HG02759 (cell line): ENCODE results near the gene DPYSL4.
A peak's percentile ranks its signal among the peaks of the same experiment; 100 is the strongest.

Experiments
- ATAC-seq: cut with Tn5 transposase; IDR thresholded peaks from one replicate; pipeline ENCODE4 v1.9.1; 2021; ENCODE audit warnings: mild to moderate bottlenecking, moderate library complexity; ENCODE audit not compliant: unreplicated experiment

DPYSL4 gene

DNA sequence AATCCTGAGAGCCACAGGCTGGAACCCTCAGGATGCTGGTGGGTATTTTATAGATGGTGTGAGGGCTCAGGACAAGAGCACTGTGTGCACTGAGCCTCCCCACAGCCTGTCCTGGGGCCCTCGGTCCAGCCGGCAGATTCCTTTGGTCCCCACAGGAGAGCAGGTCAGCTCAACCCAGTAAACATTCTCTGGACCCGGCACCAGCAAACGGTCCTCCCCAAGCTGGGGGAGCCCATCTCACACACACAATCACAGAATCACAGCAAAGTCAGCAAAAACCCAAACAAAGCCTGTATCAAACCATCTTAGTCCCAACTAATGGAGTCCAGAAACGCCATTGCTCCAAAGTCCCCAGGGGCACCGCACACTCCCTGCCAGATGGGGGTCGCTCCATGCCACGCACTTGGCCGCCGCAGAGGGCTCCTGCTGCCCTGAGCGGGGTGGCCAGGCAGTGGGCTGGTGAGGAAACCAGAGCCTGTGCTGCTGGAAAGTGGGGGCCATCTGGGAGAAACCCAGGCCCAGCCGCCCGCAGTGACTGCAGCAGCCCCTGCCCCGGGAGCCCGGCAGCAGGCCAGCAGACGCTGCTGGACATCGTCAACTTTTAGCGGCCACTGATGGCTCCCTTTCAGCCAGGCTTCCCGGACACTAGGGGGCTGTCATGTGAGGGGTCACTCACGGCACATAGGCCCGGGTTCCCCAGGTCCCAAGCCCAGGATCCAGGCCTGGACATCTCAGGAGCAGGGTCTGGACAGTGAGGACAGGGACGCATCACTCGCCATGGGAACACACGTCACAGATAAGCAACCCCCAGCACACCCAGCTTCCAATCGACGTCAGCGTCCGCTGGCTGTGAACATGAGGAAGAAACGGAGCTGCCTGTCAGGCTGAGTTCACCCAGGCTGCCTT lies 52.6 kb downstream of the DPYSL4 start:
- ATAC-seq, result no peak

DNA sequence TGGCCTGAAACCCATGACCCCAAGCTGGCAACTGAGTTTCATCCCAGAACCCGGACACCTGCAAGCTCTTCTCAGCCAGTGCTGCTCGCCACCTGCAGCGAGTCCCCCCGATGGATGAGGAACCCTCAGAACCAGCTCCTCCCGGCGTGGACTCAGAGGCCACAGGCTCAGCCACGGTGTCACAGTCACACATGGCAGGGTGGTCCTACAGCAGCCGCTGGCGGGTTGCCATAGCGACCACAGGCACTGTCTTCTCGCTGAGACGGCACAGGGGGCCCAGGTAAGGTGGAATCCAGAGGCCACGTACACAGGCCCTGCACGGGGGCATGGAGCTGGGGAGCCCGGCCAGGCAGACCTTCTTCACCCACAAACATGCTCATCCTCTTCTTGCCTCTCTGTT lies 53.4 kb downstream of the DPYSL4 start:
- ATAC-seq, result no peak

DNA sequence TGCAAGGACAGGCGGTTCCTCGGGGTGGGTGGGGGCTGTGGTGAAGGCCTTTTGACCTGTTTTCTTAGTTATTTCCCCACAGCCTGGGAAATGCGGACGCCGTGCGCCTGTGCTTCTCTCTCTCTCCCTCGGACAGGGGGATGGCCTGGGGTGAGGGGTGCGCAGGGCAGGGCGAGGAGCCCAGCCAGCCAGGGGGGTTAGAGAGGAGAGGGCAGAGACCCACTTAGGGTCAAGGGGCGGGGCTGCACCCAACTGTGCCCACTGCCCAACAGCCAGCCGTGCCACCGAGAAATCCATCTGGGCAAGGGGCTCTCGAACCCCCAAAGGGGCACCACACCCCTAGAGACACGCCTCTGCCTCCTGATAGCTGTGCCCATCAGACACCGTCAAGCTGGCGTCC lies 53.8 kb downstream of the DPYSL4 start:
- ATAC-seq, result no peak

DNA sequence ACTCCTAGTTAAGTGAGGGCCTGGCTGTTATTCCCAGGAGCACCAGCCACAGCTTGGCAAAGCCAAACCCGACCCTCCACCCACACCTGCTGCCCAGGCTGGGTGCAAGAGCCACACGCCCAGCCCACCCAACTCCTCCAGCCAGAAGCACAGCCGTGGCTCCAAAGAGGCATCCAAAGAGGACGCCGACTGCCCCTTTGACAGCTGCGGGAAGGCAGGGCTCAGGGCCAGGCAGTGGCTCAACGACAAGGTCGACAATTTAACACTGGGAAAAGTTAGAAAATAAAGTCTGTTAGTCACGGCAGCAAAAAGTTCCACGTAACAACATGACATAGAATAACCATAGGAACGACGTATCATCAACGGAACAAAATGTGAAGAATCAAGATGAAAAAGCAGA lies 54.3 kb downstream of the DPYSL4 start:
- no peak for ATAC-seq

DNA sequence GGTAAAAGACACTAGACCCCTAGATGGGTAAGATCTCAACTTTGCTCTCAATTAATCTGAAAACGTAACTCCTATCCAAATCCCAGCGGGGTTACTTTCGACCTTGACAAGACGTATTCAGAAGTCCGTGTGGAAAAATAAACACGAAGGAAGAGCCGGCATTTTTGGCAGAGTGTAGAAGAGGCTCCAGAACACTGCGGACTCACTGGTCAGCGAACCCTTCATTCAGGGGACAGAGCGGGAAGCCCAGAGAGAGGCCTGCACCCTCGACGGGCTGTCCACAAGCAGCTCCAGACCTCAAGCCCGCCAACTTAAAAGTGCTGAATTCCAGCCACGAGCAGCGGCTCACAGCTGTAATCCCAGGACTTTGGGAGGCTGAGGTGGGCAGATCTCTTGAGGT lies 54.7 kb downstream of the DPYSL4 start:
- no peak for ATAC-seq

DNA sequence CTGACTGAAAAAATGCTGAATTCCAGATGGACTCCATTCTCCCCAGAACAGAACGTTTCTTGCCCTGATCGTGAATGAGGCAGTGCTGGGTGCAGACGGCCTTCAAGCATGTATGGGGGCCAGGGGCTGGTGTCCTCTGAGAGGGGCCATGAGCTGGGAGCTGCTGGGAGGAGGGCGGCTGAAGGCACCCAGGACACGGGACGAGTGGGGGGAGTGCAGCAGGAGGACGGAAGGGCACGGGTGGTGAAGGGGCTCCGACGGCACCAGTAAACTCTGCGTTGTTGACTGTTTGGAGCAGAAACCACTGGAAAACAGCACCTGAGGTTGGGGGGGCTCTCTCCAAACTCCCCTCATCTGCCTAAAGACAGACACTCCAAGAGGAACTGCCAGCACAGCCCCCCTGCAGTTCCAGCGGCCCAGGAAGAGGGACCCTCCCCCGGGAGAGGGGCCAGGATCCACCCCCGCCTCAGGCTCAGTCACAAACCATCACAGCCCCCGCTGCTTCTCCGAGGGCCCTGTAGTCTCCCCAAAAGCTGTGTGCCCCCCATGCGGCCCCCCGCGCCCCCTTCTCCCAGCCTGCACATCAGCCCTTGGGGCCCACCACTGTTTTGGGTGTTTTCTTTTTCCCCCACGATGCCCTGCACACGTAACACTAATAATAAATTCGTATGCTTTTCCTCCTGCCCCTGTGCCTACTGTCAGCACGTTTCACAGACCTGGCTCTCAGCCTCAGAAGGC lies 55.5 kb downstream of the DPYSL4 start:
- ATAC-seq, result no peak

DNA sequence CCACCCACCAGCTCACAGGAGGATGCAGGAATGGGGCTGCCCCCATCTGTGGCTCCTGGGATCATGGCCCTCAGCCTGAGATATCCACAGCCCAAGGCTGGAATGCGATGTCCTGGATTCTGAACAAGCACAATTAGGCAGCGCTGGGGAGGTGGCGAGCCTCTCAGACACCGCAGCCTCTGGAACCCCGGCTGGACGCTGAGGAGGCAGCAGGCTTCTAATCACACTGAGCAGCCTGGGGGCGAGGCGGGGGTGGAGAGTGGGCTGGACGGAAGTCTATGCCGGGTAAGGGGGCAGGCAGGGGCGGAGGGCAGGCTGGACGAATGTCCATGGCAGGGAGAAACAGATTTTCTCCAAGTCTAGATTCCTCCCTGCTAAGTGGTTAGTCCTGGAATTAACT lies 56.4 kb downstream of the DPYSL4 start:
- no peak for ATAC-seq

DNA sequence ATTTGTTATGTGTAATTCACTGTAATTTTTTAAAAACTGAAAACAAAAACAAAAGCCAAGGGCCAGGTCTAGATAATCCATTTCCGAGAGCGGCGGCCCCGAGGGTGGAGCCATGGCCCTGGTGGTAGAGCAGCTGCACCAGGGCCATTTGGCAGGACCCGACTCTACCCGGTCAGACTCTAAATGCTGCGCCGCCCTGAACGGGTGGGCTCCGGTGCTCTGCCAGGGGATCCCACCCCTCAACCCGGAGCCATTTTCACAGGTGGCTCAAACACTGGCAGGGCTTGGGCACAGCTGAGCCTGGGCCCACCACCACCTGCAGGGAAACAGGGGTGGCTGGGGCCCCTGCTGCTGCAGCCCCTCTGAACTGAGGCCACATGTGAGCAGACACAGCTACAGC lies 56.9 kb downstream of the DPYSL4 start:
- no peak for ATAC-seq

DNA sequence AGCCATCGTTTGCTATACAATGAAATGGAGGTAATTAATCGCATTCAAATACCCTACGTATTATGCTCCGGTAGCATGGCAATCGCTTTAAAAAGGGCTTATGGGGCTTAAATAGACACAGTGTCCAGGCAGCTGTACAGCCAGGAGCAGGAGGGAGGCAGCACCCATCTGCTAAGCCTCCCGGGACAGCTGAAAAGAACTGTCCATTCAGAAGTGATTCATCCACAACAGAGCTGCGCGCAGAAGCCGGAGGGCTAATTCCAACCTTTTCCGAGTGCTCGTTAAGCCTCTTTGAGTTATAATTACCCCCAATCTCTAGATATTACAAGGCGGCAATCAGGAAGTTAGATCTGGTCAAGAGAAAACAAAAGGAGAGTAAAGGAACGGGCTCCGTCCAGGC lies 58.3 kb downstream of the DPYSL4 start:
- no peak for ATAC-seq

DNA sequence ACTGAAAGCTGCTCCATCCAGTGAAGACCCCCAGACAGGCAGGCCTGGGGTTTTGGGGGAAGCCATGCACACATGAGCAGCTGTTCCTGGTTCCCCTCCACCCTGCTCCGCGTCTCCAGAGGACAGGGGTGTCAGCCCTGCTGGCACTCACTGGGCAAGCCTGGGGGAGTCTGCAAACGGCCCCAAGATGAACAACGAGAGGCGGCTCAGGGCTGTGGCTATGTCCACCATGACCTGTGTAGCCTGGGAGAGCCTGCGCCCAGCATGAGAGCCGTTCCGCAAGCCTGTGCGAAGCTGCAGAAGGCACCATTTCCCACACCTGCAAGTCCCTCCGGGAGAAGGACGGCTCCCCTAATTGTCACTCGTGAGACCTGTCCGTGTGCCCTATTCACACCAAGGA lies 59.5 kb downstream of the DPYSL4 start:
- no peak for ATAC-seq

DNA sequence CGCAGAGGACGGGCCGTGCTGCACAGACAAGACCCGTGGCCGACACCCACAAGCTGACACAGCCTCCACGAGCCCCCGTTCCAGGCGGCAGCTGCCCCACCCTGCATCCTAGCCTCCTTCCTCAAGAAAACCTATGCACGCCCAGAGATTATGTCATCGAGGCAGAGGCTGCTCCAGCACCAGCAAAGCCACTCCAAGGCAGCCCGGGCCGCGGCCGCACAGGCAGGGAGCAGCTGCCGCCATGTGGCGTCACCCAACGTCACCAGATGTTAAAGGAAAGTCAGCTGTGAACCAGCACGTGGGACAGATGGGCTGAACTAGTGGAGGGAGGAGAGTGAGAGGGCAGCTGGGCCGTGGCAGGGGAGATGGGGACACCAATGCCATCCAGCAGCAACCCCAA lies 61.2 kb downstream of the DPYSL4 start:
- ATAC-seq, result no peak

DNA sequence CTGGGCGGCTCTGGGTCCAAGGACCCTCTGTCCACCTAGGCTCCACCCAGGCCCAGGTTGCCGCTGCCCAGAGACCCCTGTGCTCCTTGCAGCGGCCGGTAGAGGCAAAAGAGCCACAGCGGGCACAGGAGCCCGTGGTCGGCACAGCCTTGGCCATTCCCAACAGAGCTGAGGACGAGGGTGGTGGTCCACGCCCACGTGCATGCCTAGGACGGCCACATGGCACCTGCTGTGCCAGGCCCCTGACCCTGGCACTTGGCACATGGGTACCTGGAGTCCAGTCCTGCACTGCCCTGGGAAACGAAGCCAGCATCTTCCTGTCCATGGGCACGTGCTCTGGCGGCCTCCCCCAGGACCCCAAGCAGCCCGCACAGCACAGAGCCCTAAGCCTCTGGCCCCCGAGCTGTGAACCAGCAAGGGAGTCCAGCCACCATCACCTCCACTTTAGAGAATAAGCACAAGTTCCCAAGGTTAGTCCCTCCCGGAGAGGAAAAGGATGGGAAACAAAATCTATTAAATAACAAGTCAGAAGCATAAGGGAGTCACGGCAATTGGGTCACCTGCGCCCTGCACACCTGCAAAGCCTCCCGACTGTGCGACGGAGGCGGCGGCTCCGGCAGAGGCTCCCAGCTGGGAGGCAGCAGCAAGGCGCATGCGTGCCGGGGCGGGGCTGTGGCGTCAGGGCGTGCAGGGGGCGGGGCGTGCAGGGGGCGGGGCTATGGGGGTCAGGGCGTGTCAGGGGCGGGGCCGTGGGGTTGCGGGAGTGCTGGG lies 61.9 kb downstream of the DPYSL4 start:
- peak; percentile 47 for ATAC-seq

DNA sequence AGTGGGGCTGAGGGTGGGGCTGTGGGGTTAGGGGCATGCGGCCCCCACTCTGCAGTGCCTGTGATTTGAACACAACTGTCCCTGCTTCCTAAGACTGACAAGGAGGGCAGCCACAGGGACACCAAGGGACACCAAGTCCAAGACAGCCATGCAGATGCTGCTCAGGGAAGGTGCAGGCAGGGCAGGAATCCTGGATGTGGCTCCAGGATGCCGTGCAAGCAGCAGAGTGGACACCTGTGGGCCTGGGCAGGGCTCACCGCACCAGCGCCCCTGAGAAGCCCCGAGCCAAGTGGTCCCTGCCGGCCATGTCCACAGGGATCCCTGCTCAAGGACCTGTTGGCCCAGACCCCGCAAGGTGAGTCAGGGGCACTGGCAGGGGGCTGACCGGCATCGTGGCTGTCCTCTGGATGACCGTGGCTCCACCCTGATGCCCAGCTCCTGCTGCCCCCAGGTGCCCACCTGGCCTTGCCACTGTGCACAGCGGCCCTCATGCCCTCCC lies 62.5 kb downstream of the DPYSL4 start:
- no peak for ATAC-seq

DNA sequence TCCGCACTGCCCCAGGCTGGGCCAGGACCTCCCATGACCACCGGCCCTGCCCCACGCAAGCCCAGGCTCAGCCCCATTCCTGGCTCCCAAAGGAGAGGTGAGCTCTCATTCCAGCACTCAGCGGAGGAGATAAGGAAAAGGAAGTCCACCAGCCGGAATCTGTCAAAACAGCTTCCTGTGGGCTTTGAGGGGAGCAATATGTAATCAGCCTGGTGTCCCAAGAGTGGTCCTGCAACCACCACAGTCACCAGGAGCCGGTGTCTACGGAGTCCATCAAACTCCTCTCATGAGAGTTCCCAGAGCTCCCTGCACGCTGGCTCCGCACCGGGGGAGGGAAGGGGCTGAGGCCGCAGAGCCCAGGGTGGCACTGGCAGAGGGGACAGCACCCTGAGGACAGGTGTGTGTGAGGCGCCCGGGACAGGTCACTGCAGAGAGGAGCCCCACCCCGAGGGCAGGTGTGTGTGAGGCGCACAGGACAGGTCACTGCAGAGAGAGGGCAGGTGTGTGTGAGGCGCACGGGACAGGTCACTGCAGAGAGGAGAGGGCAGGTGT lies 63.2 kb downstream of the DPYSL4 start:
- ATAC-seq, result no peak

DNA sequence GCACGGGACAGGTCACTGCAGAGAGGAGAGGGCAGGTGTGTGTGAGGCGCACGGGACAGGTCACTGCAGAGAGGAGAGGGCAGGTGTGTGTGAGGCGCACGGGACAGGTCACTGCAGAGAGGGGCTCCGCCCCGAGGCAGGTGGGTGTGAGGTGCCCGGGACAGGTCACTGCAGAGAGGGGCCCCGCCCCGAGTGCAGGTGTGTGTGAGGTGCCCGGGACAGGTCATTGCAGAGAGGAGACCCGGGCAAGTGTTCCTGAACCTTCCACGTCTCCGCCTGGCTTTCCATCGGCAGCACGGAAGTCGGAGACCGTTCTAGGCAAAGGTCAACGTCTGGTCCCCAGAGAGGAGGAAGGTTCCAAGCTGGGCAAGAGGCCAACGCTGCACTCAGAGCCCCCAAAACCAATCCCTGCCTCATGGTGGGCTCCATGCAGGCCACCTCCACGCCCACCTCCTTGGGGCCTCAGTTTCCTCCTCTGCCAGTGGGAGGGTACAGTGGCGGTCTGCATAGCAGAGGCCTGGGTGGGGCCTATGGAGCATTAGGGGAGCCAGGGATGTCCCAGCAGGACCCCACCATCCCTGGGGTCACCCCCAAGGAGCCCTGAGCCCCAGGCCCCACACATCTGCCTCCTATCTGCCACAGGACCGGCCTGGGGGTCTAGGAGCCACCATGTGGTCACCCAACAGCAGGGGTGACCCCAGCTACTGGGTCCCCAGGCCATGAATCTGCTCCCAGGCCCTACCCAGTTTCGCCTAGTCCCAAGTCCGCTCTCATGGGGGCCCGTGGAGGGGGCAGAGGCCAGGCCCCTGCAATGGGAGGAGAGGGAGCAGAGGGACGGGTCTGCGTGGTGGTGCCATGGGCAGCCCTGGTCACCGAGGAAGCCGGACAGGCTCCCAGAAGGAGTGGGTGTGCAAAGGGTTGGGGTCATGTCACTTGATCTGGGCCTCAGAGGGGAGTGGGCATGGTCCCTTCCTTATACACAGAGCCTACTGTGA lies 64.0 kb downstream of the DPYSL4 start:
- no peak for ATAC-seq

DNA sequence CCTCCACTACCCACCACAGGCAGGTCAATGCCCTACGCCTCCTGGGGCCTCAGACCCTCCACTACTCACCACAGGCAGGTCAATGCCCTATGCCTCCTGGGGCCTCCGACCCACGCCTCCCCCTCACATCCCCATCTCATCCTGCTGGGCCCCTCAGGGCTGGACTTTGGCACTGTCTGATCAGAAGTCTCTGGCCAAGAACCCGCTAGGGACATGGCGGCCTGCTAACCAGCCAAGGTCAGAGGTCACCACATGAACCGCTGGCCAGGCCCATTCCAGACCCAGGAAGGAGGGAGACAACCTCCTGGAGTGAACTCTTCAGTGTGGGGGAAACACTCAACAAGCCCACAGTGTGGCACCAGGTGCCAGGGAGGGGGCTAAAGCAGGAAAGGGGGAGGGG lies 65.2 kb downstream of the DPYSL4 start:
- ATAC-seq, result no peak

DNA sequence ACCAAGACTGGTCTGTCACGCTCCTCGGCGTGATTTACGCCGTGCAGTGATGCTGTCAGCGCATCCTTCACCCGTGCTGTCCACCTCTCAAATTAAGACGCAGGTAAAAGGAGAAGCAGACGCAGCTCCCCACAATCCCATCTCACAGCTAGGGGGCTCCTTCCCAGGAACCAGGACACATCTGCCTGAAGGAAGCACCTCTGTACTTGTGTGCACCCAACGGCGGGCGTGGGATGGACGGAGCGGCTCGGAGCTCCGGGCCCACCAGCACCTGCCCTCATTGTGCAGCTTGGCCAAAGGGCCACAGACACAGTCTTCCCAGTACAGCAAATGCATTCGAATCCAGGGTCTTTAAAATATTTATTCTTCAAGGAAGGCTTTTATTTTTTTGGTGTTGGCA lies 65.7 kb downstream of the DPYSL4 start:
- ATAC-seq, result no peak

DNA sequence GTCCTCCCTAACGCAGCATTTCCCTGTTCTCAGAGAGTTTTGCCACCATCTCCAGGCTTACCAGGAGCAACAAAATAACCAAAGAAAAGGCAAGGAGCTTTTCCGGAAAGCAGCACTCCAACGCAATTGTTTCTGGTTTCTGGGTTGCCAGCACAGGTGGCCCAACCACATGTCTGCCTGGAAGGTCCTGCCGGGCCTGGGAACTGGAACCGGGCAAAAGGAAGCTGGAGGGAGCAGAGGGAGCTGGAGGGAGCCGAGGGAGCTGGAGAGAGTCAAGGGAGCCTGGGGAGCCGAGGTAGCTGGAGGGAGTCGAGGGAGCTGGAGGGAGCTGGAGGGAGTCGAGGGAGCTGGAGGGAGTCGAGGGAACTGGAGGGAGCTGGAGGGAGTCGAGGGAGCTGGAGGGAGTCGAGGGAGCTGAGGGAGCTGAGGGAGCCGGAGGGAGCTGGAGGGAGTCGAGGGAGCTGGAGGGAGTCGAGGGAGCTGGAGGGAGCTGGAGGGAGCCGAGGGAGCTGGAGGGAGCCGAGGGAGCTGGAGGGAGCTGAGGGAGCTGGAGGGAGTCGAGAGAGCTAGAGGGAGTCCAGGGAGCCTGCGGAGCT lies 66.4 kb downstream of the DPYSL4 start:
- no peak for ATAC-seq

DNA sequence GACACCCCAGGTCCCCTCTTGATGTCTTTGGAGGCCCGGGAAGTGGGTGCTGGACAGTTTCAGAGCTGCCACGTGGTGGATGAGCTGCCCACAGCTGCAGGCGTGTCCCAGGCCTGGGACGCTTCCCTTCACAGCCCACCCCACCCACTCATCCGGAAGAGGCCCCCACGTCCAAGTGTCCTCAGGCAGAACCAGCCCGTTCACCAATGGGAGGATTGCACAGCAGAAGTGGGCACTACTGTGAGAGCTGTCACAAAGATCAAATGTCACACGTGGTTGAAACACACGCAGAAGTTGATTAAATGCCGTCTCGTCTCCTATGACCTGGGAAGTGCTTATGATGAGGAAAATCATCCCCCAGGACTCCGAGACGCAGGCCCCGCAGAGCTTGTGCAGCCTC lies 68.1 kb downstream of the DPYSL4 start:
- ATAC-seq, result no peak
